GM19023 (cell line): ENCODE results near the gene MARCHF6.
A peak's percentile ranks its signal among the peaks of the same experiment; 100 is the strongest.
"Not testable (repeated sequence)": the region's sequence is repeated elsewhere in the genome, so short reads cannot be mapped to it uniquely, and the experiment has no call there.

Experiments
- ATAC-seq: cut with Tn5 transposase; IDR thresholded peaks from one replicate; pipeline ENCODE4 v1.9.1; 2021; ENCODE audit warnings: mild to moderate bottlenecking, moderate library complexity; ENCODE audit not compliant: unreplicated experiment

The MARCHF6 gene

GRCh38 chr5:10344461-10345106 is 8.9 kb upstream of the MARCHF6 start:
- not testable (repeated sequence) for ATAC-seq

GRCh38 chr5:10348258-10348657 is 5.2 kb upstream of the MARCHF6 start:
- ATAC-seq, result no peak

- ATAC-seq, result no peak
Measured at GRCh38 chr5:10351199-10351905, 2.1 kb upstream of the MARCHF6 start.

GRCh38 chr5:10351919-10352318 is 1.6 kb upstream of the MARCHF6 start:
- no peak for ATAC-seq

- peak; percentile 14 for ATAC-seq
Measured at GRCh38 chr5:10352430-10353240, 860 bp upstream of the MARCHF6 start.

GRCh38 chr5:10354048-10354872 is 765 bp downstream of the MARCHF6 start:
- peak; percentile 22 for ATAC-seq

GRCh38 chr5:10355071-10355889 is 1.8 kb downstream of the MARCHF6 start:
- no peak for ATAC-seq

GRCh38 chr5:10358999-10359398 is 5.5 kb downstream of the MARCHF6 start:
- ATAC-seq, result no peak

- ATAC-seq, result no peak
Measured at GRCh38 chr5:10360686-10361085, 7.2 kb downstream of the MARCHF6 start.

- ATAC-seq, result no peak
Measured at GRCh38 chr5:10363519-10364185, 10.2 kb downstream of the MARCHF6 start.

- ATAC-seq, result no peak
Measured at GRCh38 chr5:10364186-10364689, 10.7 kb downstream of the MARCHF6 start.

- ATAC-seq, result no peak
Measured at GRCh38 chr5:10365782-10366181, 12.3 kb downstream of the MARCHF6 start.

- no peak for ATAC-seq
Measured at GRCh38 chr5:10366310-10367272, 13.1 kb downstream of the MARCHF6 start.

GRCh38 chr5:10367579-10367978 is 14.1 kb downstream of the MARCHF6 start:
- ATAC-seq, result no peak

GRCh38 chr5:10370931-10371330 is 17.4 kb downstream of the MARCHF6 start:
- ATAC-seq, result no peak

GRCh38 chr5:10371369-10371768 is 17.9 kb downstream of the MARCHF6 start:
- ATAC-seq, result not testable (repeated sequence)

GRCh38 chr5:10372726-10373709 is 19.5 kb downstream of the MARCHF6 start:
- no peak for ATAC-seq
